B cell (primary cell): ENCODE results near the gene AKT3. TPM values are rescaled to one million over a fixed set of nuclear protein-coding genes. Genes with fewer than 3 reads are reported as not detected.

Source experiments
- ATAC-seq: fragments of 200-7000 bp; cut with Tn5 transposase; one replicate; pipeline ENCODE4 v1.10.0; 2021; ENCODE audit warnings: low read depth, mild to moderate bottlenecking, moderate number of reproducible peaks, moderate library complexity
- CTCF ChIA-PET: fragments of 350-600 bp; sonication (Branson Sonifier 250); formaldehyde crosslinking; loops from one replicate; lab custom pipeline; 2021; ENCODE audit warnings: antibody characterized with exemption, inconsistent platforms; lab: Charles Lee
- POLR2A ChIA-PET: fragments of 350-600 bp; sonication (Branson Sonifier 250); formaldehyde crosslinking; loops from one replicate; lab custom pipeline; 2021; ENCODE audit warnings: antibody characterized with exemption; lab: Charles Lee
- DNase-seq: peaks from one replicate; pipeline ENCODE4 v3.0.0; 2013
- H2AFZ ChIP-seq: 2 replicates; pipeline ENCODE4 v1.6.1; 2012; ENCODE audit warnings: mild to moderate bottlenecking, low read depth, low read length; ENCODE audit not compliant: insufficient read depth, poor library complexity, severe bottlenecking
- H3K27ac ChIP-seq, 2 donors: 1 replicate in 1 of 2; 2 replicates in 1 of 2; pipeline ENCODE4 v1.5.1; 2012 to 2013; ENCODE audit warnings: low read length in 2 of 2, mild to moderate bottlenecking in 2 of 2, moderate library complexity in 1 of 2
- H3K27me3 ChIP-seq, 4 experiments: fragments of 200-600 bp in 1 of 4; sonication (generic) in 1 of 4; replicated peaks in 1 of 4; 1 replicate in 2 of 4; 2 replicates in 2 of 4; pipeline versions ENCODE4 v1.6.1 to v1.7.0; 2013 to 2016; ENCODE audit warnings: low read length in 3 of 4, mild to moderate bottlenecking in 2 of 4, mixed read lengths in 1 of 4, moderate library complexity in 1 of 4; ENCODE audit not compliant: insufficient read depth in 4 of 4, control insufficient read depth in 3 of 4; ENCODE audit errors: control extremely low read depth in 1 of 4
- H3K36me3 ChIP-seq, 2 experiments: replicated peaks in 1 of 2; 1 replicate in 1 of 2; 2 replicates in 1 of 2; pipeline versions ENCODE4 v1.6.1 to v1.7.1; 2013; ENCODE audit warnings: low read length in 1 of 2; ENCODE audit not compliant: insufficient read depth in 2 of 2, control insufficient read depth in 1 of 2; ENCODE audit errors: control extremely low read depth in 1 of 2, extremely low read depth in 1 of 2
- H3K4me1 ChIP-seq, 2 donors: fragments of 200-600 bp in 1 of 2; sonication (generic) in 1 of 2; 1 replicate in 1 of 2; 2 replicates in 1 of 2; pipeline versions ENCODE4 v1.5.1 to v1.6.1; 2013 to 2017; ENCODE audit warnings: low read length in 2 of 2; ENCODE audit not compliant: control insufficient read depth in 2 of 2, insufficient read depth in 2 of 2
- H3K4me2 ChIP-seq: replicated peaks from 2 replicates; pipeline ENCODE3; 2012; ENCODE audit warnings: mild to moderate bottlenecking, low read depth, low read length; ENCODE audit not compliant: poor library complexity, severe bottlenecking
- H3K4me3 ChIP-seq, 5 experiments: fragments of 200-600 bp in 1 of 5; sonication (generic) in 1 of 5; 1 replicate in 3 of 5; 2 replicates in 2 of 5; pipeline versions ENCODE4 v1.5.1 to v1.7.0; 2011 to 2016; ENCODE audit warnings: low read length in 4 of 5, mild to moderate bottlenecking in 4 of 5, low read depth in 2 of 5, control low read depth in 1 of 5, moderate library complexity in 1 of 5; ENCODE audit not compliant: insufficient read depth in 1 of 5; ENCODE audit errors: control extremely low read depth in 1 of 5, extremely low read depth in 1 of 5
- H3K79me2 ChIP-seq: fragments of 200-600 bp; sonication (generic); one replicate; pipeline ENCODE4 v1.6.0; 2016; ENCODE audit warnings: low read length; ENCODE audit not compliant: control insufficient read depth, insufficient read depth
- H3K9ac ChIP-seq: fragments of 200-600 bp; sonication (generic); 2 replicates; pipeline ENCODE4 v1.6.1; 2017; ENCODE audit warnings: mild to moderate bottlenecking, low read length, moderate library complexity
- H3K9me3 ChIP-seq, 3 donors: one replicate each; pipeline versions ENCODE4 v1.6.1 to v1.7.1; 2013; ENCODE audit warnings: low read length in 2 of 3; ENCODE audit not compliant: control insufficient read depth in 2 of 3, insufficient read depth in 1 of 3; ENCODE audit errors: control extremely low read depth in 1 of 3
- H4K20me1 ChIP-seq: 2 replicates; pipeline ENCODE4 v1.6.0; 2012; ENCODE audit warnings: mild to moderate bottlenecking, low read length; ENCODE audit not compliant: insufficient read depth, control insufficient read depth, poor library complexity, severe bottlenecking
- H3K27ac Mint-ChIP-seq: one replicate; pipeline ENCODE4 v1.8.0; 2021; ENCODE audit warnings: mixed read lengths
- H3K27me3 Mint-ChIP-seq: one replicate; pipeline ENCODE4 v1.8.0; 2021; ENCODE audit warnings: mixed read lengths
- H3K4me1 Mint-ChIP-seq: one replicate; pipeline ENCODE4 v1.8.0; 2021; ENCODE audit warnings: mixed read lengths
- H3K4me3 Mint-ChIP-seq: one replicate; pipeline ENCODE4 v1.8.0; 2021; ENCODE audit warnings: mixed read lengths
- H3K9me3 Mint-ChIP-seq: one replicate; pipeline ENCODE4 v1.8.0; 2022; ENCODE audit warnings: mixed read lengths; ENCODE audit not compliant: insufficient read depth
- CTCF ChIP-seq: fragments of 200-600 bp; IDR thresholded peaks from one replicate; pipeline ENCODE4 v1.8.0; 2022; ENCODE audit warnings: antibody characterized with exemption, mild to moderate bottlenecking
- EZH2 ChIP-seq: IDR thresholded peaks from 2 replicates; pipeline ENCODE4 v1.6.1; 2012; ENCODE audit warnings: borderline replicate concordance, low read depth, mild to moderate bottlenecking, moderate library complexity, low read length; ENCODE audit not compliant: insufficient read depth, poor library complexity, severe bottlenecking
- WGBS: methylation state at CpG from one replicate; pipeline ENCODE4 v1.1.5; 2013; ENCODE audit warnings: missing lambda C conversion rate; ENCODE audit not compliant: insufficient coverage; 5-methylcytosine and 5-hydroxymethylcytosine counted together
- intact Hi-C: fragments of 100-400 bp; cut with micrococcal nuclease; formaldehyde crosslinking; loops from one replicate; pipeline ENCODE4 v1.10.0; 2022
- polyA plus RNA-seq: library from polyadenylated mRNA; depleted of rRNA; stranded (reverse); fragments of >200 nt; gene quantifications from 2 replicates; pipeline ENCODE4 v1.2.3, GENCODE V29; 2012
- total RNA-seq, 2 donors: library from RNA; stranded (reverse); fragments of 120-200 nt in 1 of 2; gene quantifications; 1 replicate in 1 of 2; 2 replicates in 1 of 2; pipeline versions ENCODE4 v1.2.3 to v1.2.4, GENCODE V29; 2013 to 2022

AKT3 gene
- total and polyA plus RNA-seq, 2 donors (not counting 1 experiment from before 2014, with no cell fraction given) = 4.4 to 148 TPM

DNA sequence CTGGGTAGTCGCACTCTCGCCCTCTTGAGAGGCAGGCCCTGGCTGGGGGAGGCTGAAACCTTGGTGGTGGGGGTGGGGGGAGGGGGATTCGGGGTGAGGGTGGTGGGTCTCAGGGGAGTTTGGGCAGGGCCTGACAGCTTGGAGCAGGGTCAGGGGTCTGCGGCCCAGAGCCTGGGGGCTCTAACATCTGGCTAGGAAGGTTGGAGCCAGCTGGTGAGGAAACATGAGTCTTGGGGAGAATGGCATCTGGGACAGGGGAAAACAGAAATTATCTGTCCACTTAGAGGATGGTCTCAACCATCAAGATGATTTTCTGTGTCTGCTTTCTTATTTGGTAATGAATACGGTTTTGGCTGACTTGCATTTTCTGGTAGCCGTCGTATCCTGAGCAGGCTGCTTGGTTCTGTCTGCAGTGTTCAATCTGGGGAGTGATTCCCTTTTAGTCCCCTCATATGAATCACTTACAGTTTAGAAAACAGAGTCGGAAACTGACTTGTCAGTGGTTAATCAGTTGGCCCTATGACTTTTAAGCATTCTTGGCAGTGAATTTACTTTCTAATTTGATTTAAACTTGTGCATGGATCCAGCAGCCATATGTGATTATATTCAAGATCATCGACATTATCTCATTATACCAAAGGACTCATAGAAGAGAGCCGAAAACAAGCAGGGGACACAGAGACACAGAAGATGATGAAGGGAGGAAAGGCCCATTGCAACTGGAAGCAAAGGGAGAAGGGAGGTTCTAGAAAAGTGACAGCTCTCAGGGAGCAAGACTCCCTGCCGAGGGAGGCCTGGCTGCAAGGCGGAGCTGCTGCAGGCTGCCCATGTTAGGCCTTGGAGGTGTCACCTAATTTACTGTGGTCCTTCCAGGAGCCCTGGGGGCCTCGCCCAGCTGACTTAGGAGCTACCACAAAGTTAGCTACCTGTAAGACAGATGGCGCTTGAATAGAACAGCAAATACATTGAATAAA lies 356.6 kb downstream of the AKT3 start:
- TF ChIP-seq CTCF (no peak), EZH2 (no peak)
- no peaks in the 10 kb centered on the region for H3K27me3 Mint-ChIP-seq

More for the DNA sequence above, 356.6 kb downstream of the AKT3 start:
- Histone ChIP-seq H3K4me3 (no peak overlapping the region), H3K36me3 (peaks cover 0 to 16% of the 10 kb centered on the region in 2 experiments), H3K27me3 (no peaks in the 10 kb centered on the region), H3K79me2 (no peaks in the 10 kb centered on the region), H3K4me1 (peaks cover 9 to 12% of the 10 kb centered on the region in 2 donors), H3K9ac (no peak overlapping the region), H3K27ac (no peak overlapping the region), H3K4me2 (no peak overlapping the region), H2AFZ (no peak overlapping the region), H4K20me1 (no peaks in the 10 kb centered on the region), H3K9me3 (peaks cover 0 to 3% (median 0%) of the 10 kb centered on the region in 3 donors)
- WGBS = 88% methylated on average over 4 of the region's 14 CpGs
- DNase-seq (no peak), ATAC-seq (no peak)
- CTCF ChIA-PET = interaction anchor here (1.1 kb wide), 1 partner anchor 149 kb away, joined by 3 read pairs; no protein-coding TSS in a partner anchor
- Mint-ChIP-seq H3K4me1 (peaks cover 8% of the 10 kb centered on the region), H3K4me3 (no peak overlapping the region), H3K27ac (no peak overlapping the region), H3K9me3 (no peaks in the 10 kb centered on the region)
- POLR2A ChIA-PET = interaction anchor here (0.7 kb wide), 1 partner anchor 94 kb away, joined by 4 read pairs; no protein-coding TSS in a partner anchor
- intact Hi-C loops = no loop called here
